H9 (cell line): ENCODE data around the gene PSMB7. TPM values are rescaled to one million over a fixed set of nuclear protein-coding genes. Genes with fewer than 3 reads are reported as not detected.

Experiments
- DNase-seq: peaks from one replicate; pipeline ENCODE4 v3.0.0-alpha.2; 2017
- H2AFZ ChIP-seq: one replicate; pipeline ENCODE4 v1.6.1; 2013; ENCODE audit warnings: mild to moderate bottlenecking, low read length, control low read depth, moderate library complexity
- H2AK5ac ChIP-seq: 2 replicates; pipeline ENCODE4 v1.6.1; 2013; ENCODE audit warnings: low read length, control low read depth, mixed read lengths; ENCODE audit not compliant: insufficient read length
- H2BK120ac ChIP-seq: one replicate; pipeline ENCODE4 v1.6.1; 2013; ENCODE audit warnings: low read depth, mild to moderate bottlenecking, low read length, control low read depth, inconsistent platforms; ENCODE audit not compliant: poor library complexity, severe bottlenecking
- H2BK12ac ChIP-seq: 2 replicates; pipeline ENCODE4 v1.6.1; 2013; ENCODE audit warnings: low read length, control low read depth, mixed read lengths, low read depth; ENCODE audit not compliant: insufficient read length
- H2BK15ac ChIP-seq: 2 replicates; pipeline ENCODE4 v1.6.1; 2013; ENCODE audit warnings: low read depth, low read length, control low read depth
- H2BK20ac ChIP-seq: one replicate; pipeline ENCODE4 v1.6.1; 2013; ENCODE audit warnings: low read depth, mild to moderate bottlenecking, low read length, control low read depth, inconsistent platforms; ENCODE audit not compliant: poor library complexity, severe bottlenecking
- H2BK5ac ChIP-seq: 2 replicates; pipeline ENCODE4 v1.6.1; 2013; ENCODE audit warnings: low read length, control low read depth, mixed read lengths; ENCODE audit not compliant: insufficient read length
- H3K14ac ChIP-seq: 2 replicates; pipeline ENCODE4 v1.6.1; 2013; ENCODE audit warnings: low read length, control low read depth; ENCODE audit not compliant: insufficient read depth
- H3K18ac ChIP-seq: 2 replicates; pipeline ENCODE4 v1.6.1; 2013; ENCODE audit warnings: low read depth, mild to moderate bottlenecking, mixed read lengths, low read length, control low read depth; ENCODE audit not compliant: insufficient read length
- H3K23ac ChIP-seq: 2 replicates; pipeline ENCODE4 v1.6.1; 2013; ENCODE audit warnings: low read length, control low read depth, mixed read lengths, low read depth; ENCODE audit not compliant: insufficient read length
- H3K23me2 ChIP-seq: 2 replicates; pipeline ENCODE4 v1.6.1; 2013; ENCODE audit warnings: low read depth, mild to moderate bottlenecking, mixed read lengths, low read length, control low read depth; ENCODE audit not compliant: insufficient read length, poor library complexity, severe bottlenecking
- H3K27ac ChIP-seq: 2 replicates; pipeline ENCODE4 v1.5.1; 2013; ENCODE audit warnings: low read length, control low read depth, mixed read lengths, low read depth; ENCODE audit not compliant: insufficient read length
- H3K27me3 ChIP-seq: 2 replicates; pipeline ENCODE4 v1.6.1; 2013; ENCODE audit warnings: low read length, control low read depth, inconsistent platforms; ENCODE audit not compliant: insufficient read depth
- H3K4ac ChIP-seq: 2 replicates; pipeline ENCODE4 v1.6.1; 2013; ENCODE audit warnings: low read depth, mild to moderate bottlenecking, control low read depth, inconsistent platforms, low read length, moderate library complexity
- H3K4me1 ChIP-seq: 2 replicates; pipeline ENCODE4 v1.6.1; 2013; ENCODE audit warnings: low read length, control low read depth, inconsistent platforms; ENCODE audit not compliant: insufficient read depth
- H3K4me2 ChIP-seq: 2 replicates; pipeline ENCODE4 v1.6.1; 2013; ENCODE audit warnings: low read length, control low read depth, mixed read lengths; ENCODE audit not compliant: insufficient read length, insufficient read depth
- H3K56ac ChIP-seq: 2 replicates; pipeline ENCODE4 v1.6.1; 2013; ENCODE audit warnings: low read depth, mild to moderate bottlenecking, mixed read lengths, low read length, control low read depth; ENCODE audit not compliant: insufficient read length
- H3K79me1 ChIP-seq: 2 replicates; pipeline ENCODE4 v1.6.1; 2013; ENCODE audit warnings: low read depth, mild to moderate bottlenecking, moderate library complexity, low read length, control low read depth, inconsistent platforms; ENCODE audit not compliant: insufficient read depth, poor library complexity, severe bottlenecking
- H3K79me2 ChIP-seq: 2 replicates; pipeline ENCODE4 v1.6.1; 2013; ENCODE audit warnings: low read length, control low read depth, inconsistent platforms; ENCODE audit not compliant: insufficient read depth
- H3K9ac ChIP-seq: 2 replicates; pipeline ENCODE4 v1.6.1; 2013; ENCODE audit warnings: low read length, control low read depth, mixed read lengths; ENCODE audit not compliant: insufficient read length; ENCODE audit errors: extremely low read depth
- H3K9me3 ChIP-seq: one replicate; pipeline ENCODE4 v1.6.1; 2013; ENCODE audit warnings: low read depth, low read length, inconsistent platforms; ENCODE audit not compliant: control insufficient read depth
- H3T11ph ChIP-seq: one replicate; pipeline ENCODE4 v1.6.1; 2013; ENCODE audit warnings: mild to moderate bottlenecking, low read length, control low read depth, inconsistent platforms
- H4K20me1 ChIP-seq: one replicate; pipeline ENCODE4 v1.6.1; 2013; ENCODE audit not compliant: control insufficient read depth, insufficient read length, insufficient read depth
- H4K5ac ChIP-seq: 2 replicates; pipeline ENCODE4 v1.6.1; 2013; ENCODE audit warnings: low read depth, mild to moderate bottlenecking, mixed read lengths, low read length, control low read depth; ENCODE audit not compliant: insufficient read length
- H4K8ac ChIP-seq: replicated peaks from 2 replicates; pipeline ENCODE4 v1.6.1; 2013; ENCODE audit warnings: low read length, control low read depth, mixed read lengths, low read depth; ENCODE audit not compliant: insufficient read length
- H4K91ac ChIP-seq: 2 replicates; pipeline ENCODE4 v1.6.1; 2013; ENCODE audit warnings: low read depth, mild to moderate bottlenecking, moderate library complexity, mixed read lengths, low read length, control low read depth; ENCODE audit not compliant: insufficient read length
- H3K27ac Mint-ChIP-seq, 3 experiments: 2 replicates in 2 of 3; 3 replicates in 1 of 3; pipeline ENCODE4 v1.8.0; 2020 to 2021; ENCODE audit warnings: mixed read lengths in 3 of 3, mild to moderate bottlenecking in 1 of 3, moderate library complexity in 1 of 3
- H3K27me3 Mint-ChIP-seq: 2 replicates; pipeline ENCODE4 v1.8.0; 2021; ENCODE audit warnings: low read depth, mild to moderate bottlenecking, moderate library complexity, mixed read lengths
- H3K36me3 Mint-ChIP-seq, 3 experiments: 2 replicates in 2 of 3; 3 replicates in 1 of 3; pipeline ENCODE4 v1.8.0; 2020 to 2021; ENCODE audit warnings: low read depth in 3 of 3, mixed read lengths in 3 of 3; ENCODE audit not compliant: insufficient read depth in 1 of 3
- H3K4me1 Mint-ChIP-seq, 2 experiments: 2 replicates each; pipeline ENCODE4 v1.8.0; 2020; ENCODE audit warnings: mixed read lengths in 2 of 2
- H3K4me3 Mint-ChIP-seq, 2 experiments: 2 replicates in 1 of 2; 3 replicates in 1 of 2; pipeline ENCODE4 v1.8.0; 2020 to 2021; ENCODE audit warnings: mild to moderate bottlenecking in 2 of 2, mixed read lengths in 2 of 2, moderate library complexity in 1 of 2
- H3K9me3 Mint-ChIP-seq, 2 experiments: 2 replicates in 1 of 2; 3 replicates in 1 of 2; pipeline ENCODE4 v1.8.0; 2020; ENCODE audit warnings: mild to moderate bottlenecking in 2 of 2, mixed read lengths in 2 of 2, moderate library complexity in 1 of 2
- WGBS: extraction: QIAGEN DNeasy Blood & Tissue Kit; methylation state at CpG from one replicate; pipeline ENCODE4 v1.1.7; 2013; ENCODE audit warnings: missing lambda C conversion rate, low lambda C conversion rate, mixed read lengths; ENCODE audit not compliant: insufficient read length; ENCODE audit errors: extremely low coverage; 5-methylcytosine and 5-hydroxymethylcytosine counted together
- total RNA-seq: library from RNA; stranded (reverse); gene quantifications from 2 replicates; pipeline ENCODE4 v1.2.1, GENCODE V29; 2021
- TF ChIP-seq, protein P1 (sequence below): fragments of 200-600 bp; sonication (generic); conservative IDR thresholded peaks from 3 replicates; pipeline ENCODE4 v1.8.0; 2021; ENCODE audit warnings: antibody characterized with exemption, mild to moderate bottlenecking

Gene PSMB7
- total RNA-seq, 1 experiment from 2014 or later: 209 TPM

DNA sequence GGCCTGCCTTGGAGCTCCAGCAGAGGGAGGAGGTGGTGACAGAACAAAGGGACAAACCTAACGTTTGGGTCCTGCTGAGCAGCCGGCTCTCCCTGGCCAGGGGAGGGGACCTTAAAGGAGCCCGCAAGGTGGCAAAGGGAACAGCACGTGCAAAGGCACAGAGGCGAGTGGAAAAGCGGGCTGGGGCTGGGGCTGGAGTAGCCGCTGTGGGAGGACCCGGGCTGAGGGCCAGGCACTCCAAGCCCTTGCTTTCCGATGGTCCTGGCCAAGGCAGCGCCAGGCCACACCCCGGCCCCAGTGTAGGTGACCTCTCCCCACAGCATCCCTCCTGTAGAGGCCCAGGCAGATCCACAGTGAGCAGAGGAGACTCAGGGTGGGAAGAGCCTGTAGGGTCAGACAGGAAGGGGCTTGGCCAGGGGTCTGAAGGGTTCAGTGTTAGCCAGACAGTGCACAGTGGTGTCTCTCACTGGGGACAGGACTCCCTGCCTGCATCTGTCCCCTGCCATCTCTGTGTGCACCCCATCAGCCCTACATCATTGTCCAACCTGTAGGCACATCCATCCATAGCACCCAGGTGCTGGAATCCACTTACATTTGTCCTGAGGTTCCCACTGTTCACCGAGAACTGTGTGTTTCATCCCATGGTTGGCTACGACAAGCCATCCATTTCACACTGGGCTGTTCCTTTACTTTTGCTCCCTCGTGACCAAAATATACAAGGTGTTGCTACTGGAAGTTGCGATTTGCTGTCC, 80.5 kb downstream of the PSMB7 start:
- Histone ChIP-seq H2BK20ac (no peak overlapping the region), H3K18ac (no peak overlapping the region), H3K4ac (no peak overlapping the region), H3T11ph (no peak overlapping the region), H4K5ac (no peak overlapping the region), H3K14ac (no peak overlapping the region), H3K27me3 (no peaks in the 10 kb centered on the region), H2AK5ac (no peak overlapping the region), H4K8ac (no peak overlapping the region), H3K23ac (no peak overlapping the region), H3K9ac (no peak overlapping the region), H2BK5ac (no peak overlapping the region), H4K91ac (no peak overlapping the region), H3K23me2 (no peaks in the 10 kb centered on the region), H3K9me3 (no peaks in the 10 kb centered on the region), H3K27ac (no peak overlapping the region), H3K56ac (no peak overlapping the region), H4K20me1 (no peaks in the 10 kb centered on the region), H3K4me2 (no peak overlapping the region), H2BK15ac (no peak overlapping the region), H3K79me2 (no peaks in the 10 kb centered on the region), H3K4me1 (no peaks in the 10 kb centered on the region), H2BK120ac (no peak overlapping the region), H2BK12ac (no peak overlapping the region), H3K79me1 (no peaks in the 10 kb centered on the region), H2AFZ (no peak overlapping the region)
- Mint-ChIP-seq H3K9me3 (peaks cover 4 to 6% of the 10 kb centered on the region in 2 experiments; a peak in 3 of 5 replicates), H3K4me3 (no peak overlapping the region), H3K36me3 (peaks cover 11 to 18% (median 14%) of the 10 kb centered on the region in 3 experiments; a peak in 6 of 7 replicates), H3K27me3 (no peaks in the 10 kb centered on the region; the same call in 1 of the 2 replicates), H3K27ac (no peak overlapping the region), H3K4me1 (peaks cover 13 to 19% of the 10 kb centered on the region in 2 experiments)
- no peak for DNase-seq
- TF ChIP-seq, protein P1, sequence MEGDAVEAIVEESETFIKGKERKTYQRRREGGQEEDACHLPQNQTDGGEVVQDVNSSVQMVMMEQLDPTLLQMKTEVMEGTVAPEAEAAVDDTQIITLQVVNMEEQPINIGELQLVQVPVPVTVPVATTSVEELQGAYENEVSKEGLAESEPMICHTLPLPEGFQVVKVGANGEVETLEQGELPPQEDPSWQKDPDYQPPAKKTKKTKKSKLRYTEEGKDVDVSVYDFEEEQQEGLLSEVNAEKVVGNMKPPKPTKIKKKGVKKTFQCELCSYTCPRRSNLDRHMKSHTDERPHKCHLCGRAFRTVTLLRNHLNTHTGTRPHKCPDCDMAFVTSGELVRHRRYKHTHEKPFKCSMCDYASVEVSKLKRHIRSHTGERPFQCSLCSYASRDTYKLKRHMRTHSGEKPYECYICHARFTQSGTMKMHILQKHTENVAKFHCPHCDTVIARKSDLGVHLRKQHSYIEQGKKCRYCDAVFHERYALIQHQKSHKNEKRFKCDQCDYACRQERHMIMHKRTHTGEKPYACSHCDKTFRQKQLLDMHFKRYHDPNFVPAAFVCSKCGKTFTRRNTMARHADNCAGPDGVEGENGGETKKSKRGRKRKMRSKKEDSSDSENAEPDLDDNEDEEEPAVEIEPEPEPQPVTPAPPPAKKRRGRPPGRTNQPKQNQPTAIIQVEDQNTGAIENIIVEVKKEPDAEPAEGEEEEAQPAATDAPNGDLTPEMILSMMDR: no peak
- whole genome bisulfite sequencing: no CpG with 5 or more reads among the region's 15 CpGs
